H9 (cell line): ENCODE data around the gene ST6GALNAC3. TPM values are rescaled to one million over a fixed set of nuclear protein-coding genes. Genes with fewer than 3 reads are reported as not detected.

ENCODE experiments used
- DNase-seq: peaks from one replicate; pipeline ENCODE4 v3.0.0-alpha.2; 2017
- H2AFZ ChIP-seq: one replicate; pipeline ENCODE4 v1.6.1; 2013; ENCODE audit warnings: mild to moderate bottlenecking, low read length, control low read depth, moderate library complexity
- H2AK5ac ChIP-seq: 2 replicates; pipeline ENCODE4 v1.6.1; 2013; ENCODE audit warnings: low read length, control low read depth, mixed read lengths; ENCODE audit not compliant: insufficient read length
- H2BK120ac ChIP-seq: one replicate; pipeline ENCODE4 v1.6.1; 2013; ENCODE audit warnings: low read depth, mild to moderate bottlenecking, low read length, control low read depth, inconsistent platforms; ENCODE audit not compliant: poor library complexity, severe bottlenecking
- H2BK12ac ChIP-seq: 2 replicates; pipeline ENCODE4 v1.6.1; 2013; ENCODE audit warnings: low read length, control low read depth, mixed read lengths, low read depth; ENCODE audit not compliant: insufficient read length
- H2BK15ac ChIP-seq: 2 replicates; pipeline ENCODE4 v1.6.1; 2013; ENCODE audit warnings: low read depth, low read length, control low read depth
- H2BK20ac ChIP-seq: one replicate; pipeline ENCODE4 v1.6.1; 2013; ENCODE audit warnings: low read depth, mild to moderate bottlenecking, low read length, control low read depth, inconsistent platforms; ENCODE audit not compliant: poor library complexity, severe bottlenecking
- H2BK5ac ChIP-seq: 2 replicates; pipeline ENCODE4 v1.6.1; 2013; ENCODE audit warnings: low read length, control low read depth, mixed read lengths; ENCODE audit not compliant: insufficient read length
- H3K14ac ChIP-seq: 2 replicates; pipeline ENCODE4 v1.6.1; 2013; ENCODE audit warnings: low read length, control low read depth; ENCODE audit not compliant: insufficient read depth
- H3K18ac ChIP-seq: 2 replicates; pipeline ENCODE4 v1.6.1; 2013; ENCODE audit warnings: low read depth, mild to moderate bottlenecking, mixed read lengths, low read length, control low read depth; ENCODE audit not compliant: insufficient read length
- H3K23ac ChIP-seq: 2 replicates; pipeline ENCODE4 v1.6.1; 2013; ENCODE audit warnings: low read length, control low read depth, mixed read lengths, low read depth; ENCODE audit not compliant: insufficient read length
- H3K23me2 ChIP-seq: 2 replicates; pipeline ENCODE4 v1.6.1; 2013; ENCODE audit warnings: low read depth, mild to moderate bottlenecking, mixed read lengths, low read length, control low read depth; ENCODE audit not compliant: insufficient read length, poor library complexity, severe bottlenecking
- H3K27ac ChIP-seq: 2 replicates; pipeline ENCODE4 v1.5.1; 2013; ENCODE audit warnings: low read length, control low read depth, mixed read lengths, low read depth; ENCODE audit not compliant: insufficient read length
- H3K27me3 ChIP-seq: 2 replicates; pipeline ENCODE4 v1.6.1; 2013; ENCODE audit warnings: low read length, control low read depth, inconsistent platforms; ENCODE audit not compliant: insufficient read depth
- H3K4ac ChIP-seq: 2 replicates; pipeline ENCODE4 v1.6.1; 2013; ENCODE audit warnings: low read depth, mild to moderate bottlenecking, control low read depth, inconsistent platforms, low read length, moderate library complexity
- H3K4me1 ChIP-seq: 2 replicates; pipeline ENCODE4 v1.6.1; 2013; ENCODE audit warnings: low read length, control low read depth, inconsistent platforms; ENCODE audit not compliant: insufficient read depth
- H3K4me2 ChIP-seq: 2 replicates; pipeline ENCODE4 v1.6.1; 2013; ENCODE audit warnings: low read length, control low read depth, mixed read lengths; ENCODE audit not compliant: insufficient read length, insufficient read depth
- H3K56ac ChIP-seq: 2 replicates; pipeline ENCODE4 v1.6.1; 2013; ENCODE audit warnings: low read depth, mild to moderate bottlenecking, mixed read lengths, low read length, control low read depth; ENCODE audit not compliant: insufficient read length
- H3K79me1 ChIP-seq: 2 replicates; pipeline ENCODE4 v1.6.1; 2013; ENCODE audit warnings: low read depth, mild to moderate bottlenecking, moderate library complexity, low read length, control low read depth, inconsistent platforms; ENCODE audit not compliant: insufficient read depth, poor library complexity, severe bottlenecking
- H3K79me2 ChIP-seq: 2 replicates; pipeline ENCODE4 v1.6.1; 2013; ENCODE audit warnings: low read length, control low read depth, inconsistent platforms; ENCODE audit not compliant: insufficient read depth
- H3K9ac ChIP-seq: 2 replicates; pipeline ENCODE4 v1.6.1; 2013; ENCODE audit warnings: low read length, control low read depth, mixed read lengths; ENCODE audit not compliant: insufficient read length; ENCODE audit errors: extremely low read depth
- H3K9me3 ChIP-seq: one replicate; pipeline ENCODE4 v1.6.1; 2013; ENCODE audit warnings: low read depth, low read length, inconsistent platforms; ENCODE audit not compliant: control insufficient read depth
- H3T11ph ChIP-seq: one replicate; pipeline ENCODE4 v1.6.1; 2013; ENCODE audit warnings: mild to moderate bottlenecking, low read length, control low read depth, inconsistent platforms
- H4K20me1 ChIP-seq: one replicate; pipeline ENCODE4 v1.6.1; 2013; ENCODE audit not compliant: control insufficient read depth, insufficient read length, insufficient read depth
- H4K5ac ChIP-seq: 2 replicates; pipeline ENCODE4 v1.6.1; 2013; ENCODE audit warnings: low read depth, mild to moderate bottlenecking, mixed read lengths, low read length, control low read depth; ENCODE audit not compliant: insufficient read length
- H4K8ac ChIP-seq: replicated peaks from 2 replicates; pipeline ENCODE4 v1.6.1; 2013; ENCODE audit warnings: low read length, control low read depth, mixed read lengths, low read depth; ENCODE audit not compliant: insufficient read length
- H4K91ac ChIP-seq: 2 replicates; pipeline ENCODE4 v1.6.1; 2013; ENCODE audit warnings: low read depth, mild to moderate bottlenecking, moderate library complexity, mixed read lengths, low read length, control low read depth; ENCODE audit not compliant: insufficient read length
- H3K27ac Mint-ChIP-seq, 3 experiments: 2 replicates in 2 of 3; 3 replicates in 1 of 3; pipeline ENCODE4 v1.8.0; 2020 to 2021; ENCODE audit warnings: mixed read lengths in 3 of 3, mild to moderate bottlenecking in 1 of 3, moderate library complexity in 1 of 3
- H3K27me3 Mint-ChIP-seq: 2 replicates; pipeline ENCODE4 v1.8.0; 2021; ENCODE audit warnings: low read depth, mild to moderate bottlenecking, moderate library complexity, mixed read lengths
- H3K36me3 Mint-ChIP-seq, 3 experiments: 2 replicates in 2 of 3; 3 replicates in 1 of 3; pipeline ENCODE4 v1.8.0; 2020 to 2021; ENCODE audit warnings: low read depth in 3 of 3, mixed read lengths in 3 of 3; ENCODE audit not compliant: insufficient read depth in 1 of 3
- H3K4me1 Mint-ChIP-seq, 2 experiments: 2 replicates each; pipeline ENCODE4 v1.8.0; 2020; ENCODE audit warnings: mixed read lengths in 2 of 2
- H3K4me3 Mint-ChIP-seq, 2 experiments: 2 replicates in 1 of 2; 3 replicates in 1 of 2; pipeline ENCODE4 v1.8.0; 2020 to 2021; ENCODE audit warnings: mild to moderate bottlenecking in 2 of 2, mixed read lengths in 2 of 2, moderate library complexity in 1 of 2
- H3K9me3 Mint-ChIP-seq, 2 experiments: 2 replicates in 1 of 2; 3 replicates in 1 of 2; pipeline ENCODE4 v1.8.0; 2020; ENCODE audit warnings: mild to moderate bottlenecking in 2 of 2, mixed read lengths in 2 of 2, moderate library complexity in 1 of 2
- CTCF ChIP-seq: fragments of 200-600 bp; sonication (generic); conservative IDR thresholded peaks from 3 replicates; pipeline ENCODE4 v1.8.0; 2021; ENCODE audit warnings: antibody characterized with exemption, mild to moderate bottlenecking
- WGBS: extraction: QIAGEN DNeasy Blood & Tissue Kit; methylation state at CpG from one replicate; pipeline ENCODE4 v1.1.7; 2013; ENCODE audit warnings: missing lambda C conversion rate, low lambda C conversion rate, mixed read lengths; ENCODE audit not compliant: insufficient read length; ENCODE audit errors: extremely low coverage; 5-methylcytosine and 5-hydroxymethylcytosine counted together
- total RNA-seq: library from RNA; stranded (reverse); gene quantifications from 2 replicates; pipeline ENCODE4 v1.2.1, GENCODE V29; 2021

Gene ST6GALNAC3
- total RNA-seq, 1 experiment from 2014 or later: 11.2 TPM

GRCh38 chr1:76070538-76070937 is 4.0 kb upstream of the ST6GALNAC3 start:
- WGBS: no CpG with 5 or more reads among the region's 3 CpGs
- peaks cover 20% of the 10 kb centered on the region for H3K27me3 Mint-ChIP-seq
- no peak overlapping the region for H3K9ac ChIP-seq

More at GRCh38 chr1:76070538-76070937, 4.0 kb upstream of the ST6GALNAC3 start:
- Histone ChIP-seq H3K27me3 (no peaks in the 10 kb centered on the region), H4K91ac (no peak overlapping the region), H3K79me1 (no peaks in the 10 kb centered on the region), H2AK5ac (no peak overlapping the region), H2BK12ac (no peak overlapping the region), H2BK5ac (no peak overlapping the region), H4K20me1 (no peaks in the 10 kb centered on the region), H2BK20ac (no peak overlapping the region), H3K9me3 (no peaks in the 10 kb centered on the region), H4K5ac (no peak overlapping the region), H2BK120ac (no peak overlapping the region), H3K18ac (no peak overlapping the region), H2AFZ (no peak overlapping the region), H3K4me1 (0 out of 2 replicates have a peak, but pooled peaks cover 2% of the 10 kb centered on the region), H3K23ac (no peak overlapping the region), H3K79me2 (no peaks in the 10 kb centered on the region), H3K4me2 (no peak overlapping the region), H3T11ph (no peak overlapping the region), H3K4ac (no peak overlapping the region), H3K23me2 (peaks cover 7% of the 10 kb centered on the region), H2BK15ac (no peak overlapping the region), H3K27ac (no peak overlapping the region), H3K56ac (no peak overlapping the region), H4K8ac (no peak overlapping the region), H3K14ac (no peak overlapping the region)
- no peak for DNase-seq
- H3K36me3 Mint-ChIP-seq: no peaks in the 10 kb centered on the region; a peak in 1 of 7 replicates
- H3K9me3 Mint-ChIP-seq: no peaks in the 10 kb centered on the region; a peak in 1 of 5 replicates
- peaks cover 19 to 24% of the 10 kb centered on the region in 2 experiments for H3K4me1 Mint-ChIP-seq
- no peak overlapping the region for H3K27ac Mint-ChIP-seq
- H3K4me3 Mint-ChIP-seq: no peak overlapping the region
- TF ChIP-seq CTCF: no peak
